HepG2 (cell line): ENCODE results near the gene VAC14. TPM values are rescaled to one million over a fixed set of nuclear protein-coding genes. Genes with fewer than 3 reads are reported as not detected.

Experiments used
- CENPX ChIP-seq: sonication (generic); formaldehyde crosslinking; IDR thresholded peaks from 2 replicates; pipeline ENCODE4 v1.9.0; 2021; ENCODE audit warnings: mild to moderate bottlenecking, missing genetic modification reagents, moderate library complexity
- FOXA3 ChIP-seq: IDR thresholded peaks from 2 replicates; pipeline ENCODE4 v1.6.1; 2016; ENCODE audit warnings: missing genetic modification reagents, missing compliant biosample characterization
- IKZF5 ChIP-seq: IDR thresholded peaks from 2 replicates; pipeline ENCODE4 v1.6.1; 2018; ENCODE audit warnings: missing genetic modification reagents, mild to moderate bottlenecking, missing compliant biosample characterization
- MXI1 ChIP-seq: IDR thresholded peaks from 3 replicates; pipeline ENCODE4 v1.6.1; 2012; ENCODE audit warnings: low read depth, low read length, inconsistent platforms, borderline replicate concordance
- PAXIP1 ChIP-seq: sonication (generic); formaldehyde crosslinking; conservative IDR thresholded peaks from 2 replicates; pipeline ENCODE4 v1.4.0; 2020; ENCODE audit warnings: mild to moderate bottlenecking, missing genetic modification reagents, moderate library complexity
- PRDM4 ChIP-seq: sonication (generic); formaldehyde crosslinking; IDR thresholded peaks from 2 replicates; pipeline ENCODE4 v1.9.0; 2021; ENCODE audit warnings: missing genetic modification reagents, borderline replicate concordance
- TEAD3 ChIP-seq: optimal IDR thresholded peaks from 2 replicates; pipeline ENCODE3; 2016; ENCODE audit warnings: borderline replicate concordance
- ZBTB3 ChIP-seq: sonication (generic); formaldehyde crosslinking; IDR thresholded peaks from 2 replicates; pipeline ENCODE4 v1.4.0; 2020; ENCODE audit warnings: low read depth, mild to moderate bottlenecking, moderate library complexity, missing genetic modification reagents, borderline replicate concordance
- ZEB1 ChIP-seq: IDR thresholded peaks from 2 replicates; pipeline ENCODE4 v1.6.1; 2012; ENCODE audit warnings: mild to moderate bottlenecking, low read depth, inconsistent platforms; ENCODE audit not compliant: insufficient replicate concordance
- ZNF362 ChIP-seq: sonication (generic); formaldehyde crosslinking; IDR thresholded peaks from 2 replicates; pipeline ENCODE4 v1.4.0; 2020; ENCODE audit warnings: missing genetic modification reagents, mild to moderate bottlenecking, borderline replicate concordance
- ZNF558 ChIP-seq: sonication (generic); formaldehyde crosslinking; IDR thresholded peaks from 2 replicates; pipeline ENCODE4 v1.9.0; 2022; ENCODE audit warnings: mild to moderate bottlenecking, missing genetic modification reagents, borderline replicate concordance
- ZNF800 ChIP-seq: sonication (generic); formaldehyde crosslinking; IDR thresholded peaks from 2 replicates; pipeline ENCODE4 v1.4.0; 2020; ENCODE audit warnings: missing genetic modification reagents
- polyA plus RNA-seq, 8 experiments: library from polyadenylated mRNA; depleted of rRNA in 3 of 8; stranded (reverse) in 7 of 8; unstranded in 1 of 8; fragments of >200 nt; fragmentation: Illumina TruSeq in 4 of 8; extraction: Trizol in 4 of 8; gene quantifications; 2 replicates each; pipeline versions ENCODE4 v1.2.1 to v1.2.3, GENCODE V29; 2011 to 2016; ENCODE audit warnings: low read depth in 4 of 8, missing spikeins in 1 of 8, mixed read lengths in 1 of 8; ENCODE audit not compliant: insufficient read depth in 1 of 8
- total RNA-seq, 5 experiments: library from RNA; depleted of rRNA; stranded (reverse); fragments of >200 nt; fragmentation: Illumina TruSeq; extraction: Trizol; gene quantifications; 2 replicates each; pipeline ENCODE4 v1.2.3, GENCODE V29; 2016; ENCODE audit warnings: low read depth in 1 of 5
- TF ChIP-seq, protein P1 (sequence below): sonication (generic); formaldehyde crosslinking; IDR thresholded peaks from 2 replicates; pipeline ENCODE4 v1.4.0; 2020; ENCODE audit warnings: missing genetic modification reagents, borderline replicate concordance

Gene VAC14
- total and polyA plus RNA-seq, 2 of the 13 experiments (the other 11 are each of a cell fraction or from before 2014, with no cell fraction given): 23.5 to 24.6 TPM

DNA sequence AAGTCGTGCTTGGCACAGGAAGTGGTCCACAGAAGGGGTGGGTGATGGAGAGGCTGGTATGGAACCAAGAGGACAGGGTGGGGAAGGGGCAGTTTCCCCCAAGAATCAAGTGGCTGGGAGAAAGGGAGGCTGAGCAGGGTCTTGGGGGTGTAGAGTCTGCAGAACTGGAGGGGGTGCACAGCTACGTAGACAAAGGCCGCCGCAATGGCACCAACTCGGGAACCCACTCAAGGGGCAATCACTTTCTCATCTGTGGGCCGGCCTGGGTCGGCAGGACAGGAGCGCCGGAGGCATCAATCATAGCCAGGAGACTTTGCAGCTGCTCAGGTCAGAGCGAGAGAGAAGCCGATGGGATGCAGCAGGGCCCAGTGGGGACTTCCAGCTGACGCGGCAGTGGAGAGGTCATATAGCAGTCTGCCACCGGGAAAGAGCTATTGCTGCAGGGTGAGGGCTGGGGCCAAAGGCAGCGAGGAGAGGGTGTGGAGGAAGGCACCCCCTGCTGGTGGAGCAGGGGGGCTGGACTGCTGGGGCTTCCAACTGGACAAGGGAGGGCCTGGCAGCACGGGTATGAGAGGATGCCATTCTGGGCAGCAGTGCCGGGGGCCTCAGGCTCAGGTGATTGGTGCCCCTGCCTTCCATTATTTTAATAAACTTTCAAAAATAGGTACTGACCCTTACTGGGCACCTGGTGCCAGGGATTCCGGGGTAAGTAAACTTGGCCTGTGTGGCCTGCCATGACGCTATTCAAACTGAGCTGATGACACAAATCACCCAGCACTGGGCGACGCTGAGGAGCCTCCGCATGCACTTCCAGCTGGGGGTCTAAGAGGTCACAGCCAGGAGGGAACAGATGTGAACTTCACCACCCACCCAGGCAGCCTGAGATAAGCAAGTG is 62.6 kb downstream of the VAC14 start (continued):
- no peak for TF ChIP-seq ZBTB3 (CRISPR knock-in tag)
- no peak for TF ChIP-seq CENPX
- TF ChIP-seq ZNF362 (CRISPR knock-in tag): no peak
- no peak for TF ChIP-seq TEAD3 (CRISPR knock-in tag)
- peak; percentile 60; the same call in 1 of the 2 replicates for TF ChIP-seq IKZF5
- no peak for TF ChIP-seq ZNF558 (CRISPR knock-in tag)
- peak; percentile 55; the same call in 1 of the 3 replicates for TF ChIP-seq MXI1
- TF ChIP-seq ZEB1: no peak
- TF ChIP-seq, protein P1, sequence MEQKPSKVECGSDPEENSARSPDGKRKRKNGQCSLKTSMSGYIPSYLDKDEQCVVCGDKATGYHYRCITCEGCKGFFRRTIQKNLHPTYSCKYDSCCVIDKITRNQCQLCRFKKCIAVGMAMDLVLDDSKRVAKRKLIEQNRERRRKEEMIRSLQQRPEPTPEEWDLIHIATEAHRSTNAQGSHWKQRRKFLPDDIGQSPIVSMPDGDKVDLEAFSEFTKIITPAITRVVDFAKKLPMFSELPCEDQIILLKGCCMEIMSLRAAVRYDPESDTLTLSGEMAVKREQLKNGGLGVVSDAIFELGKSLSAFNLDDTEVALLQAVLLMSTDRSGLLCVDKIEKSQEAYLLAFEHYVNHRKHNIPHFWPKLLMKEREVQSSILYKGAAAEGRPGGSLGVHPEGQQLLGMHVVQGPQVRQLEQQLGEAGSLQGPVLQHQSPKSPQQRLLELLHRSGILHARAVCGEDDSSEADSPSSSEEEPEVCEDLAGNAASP (CRISPR knock-in tag): 0 out of 2 replicates have a peak, but pooled peaks have one; percentile 45
- TF ChIP-seq ZNF800 (CRISPR knock-in tag): peak; percentile 65; the same call in 1 of the 2 replicates
- TF ChIP-seq PAXIP1: peak; percentile 42
- no peak for TF ChIP-seq PRDM4 (CRISPR knock-in tag)
- peak; percentile 47 for TF ChIP-seq FOXA3
